NCI-H2196 treated with DMSO at 0.1 percent for 48 hours (cell line): Measurements from ENCODE around the gene ELAVL3.
A peak's percentile ranks its signal among the peaks of the same experiment; 100 is the strongest.
"Not testable (repeated sequence)": the region's sequence is repeated elsewhere in the genome, so short reads cannot be mapped to it uniquely, and the experiment has no call there.

Experiments
- DNase-seq: peaks from one replicate; lab custom pipeline; 2025; ENCODE audit not compliant: unreplicated experiment; lab: John Stamatoyannopoulos, UW

ELAVL3 gene

DNA sequence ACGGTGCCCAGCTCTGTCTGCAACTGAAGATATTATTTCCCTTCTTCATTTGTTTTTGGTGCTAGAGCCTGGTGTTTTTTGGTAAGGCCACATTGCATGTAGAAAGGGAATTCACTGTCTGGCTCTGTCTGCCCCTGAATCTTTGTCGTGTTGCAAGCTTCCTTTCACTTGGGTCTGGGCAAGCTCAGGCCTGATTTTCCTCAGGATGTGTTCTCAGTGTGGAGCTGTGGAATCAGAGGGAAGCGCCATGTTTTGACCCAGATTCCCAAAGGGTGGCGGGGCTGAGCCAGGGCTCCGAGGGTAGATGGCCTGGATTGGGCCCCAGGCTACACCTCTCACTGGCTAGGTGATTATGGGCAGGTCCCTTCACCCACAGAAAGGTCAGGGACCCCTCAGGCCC lies 36.8 kb downstream of the ELAVL3 start:
- DNase-seq: no peak

- DNase-seq: no peak
Measured at GRCh38 chr19:11437955-11438354, 42.9 kb downstream of the ELAVL3 start.

DNA sequence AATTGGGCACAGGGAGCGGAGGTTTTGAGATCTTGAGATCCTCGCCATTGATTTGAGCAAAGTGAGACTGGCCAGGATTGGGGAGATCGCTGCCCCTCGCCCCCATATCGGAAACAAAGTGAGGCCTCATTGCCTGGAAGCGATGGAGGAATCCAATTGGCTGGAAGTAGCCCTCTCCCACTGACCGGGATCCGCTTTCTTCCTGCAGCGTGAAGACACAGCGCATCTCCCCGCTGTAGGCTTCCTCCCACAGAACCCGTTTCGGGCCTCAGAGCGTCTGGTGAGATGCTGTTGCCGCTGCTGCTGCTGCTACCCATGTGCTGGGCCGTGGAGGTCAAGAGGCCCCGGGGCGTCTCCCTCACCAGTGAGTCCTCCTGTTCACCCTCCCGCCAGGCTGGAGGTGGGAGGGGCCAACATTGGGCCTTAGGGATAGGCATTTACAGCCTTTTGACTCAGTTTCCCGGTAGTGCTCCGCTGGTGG lies 45.0 kb downstream of the ELAVL3 start:
- no peak for DNase-seq

DNA sequence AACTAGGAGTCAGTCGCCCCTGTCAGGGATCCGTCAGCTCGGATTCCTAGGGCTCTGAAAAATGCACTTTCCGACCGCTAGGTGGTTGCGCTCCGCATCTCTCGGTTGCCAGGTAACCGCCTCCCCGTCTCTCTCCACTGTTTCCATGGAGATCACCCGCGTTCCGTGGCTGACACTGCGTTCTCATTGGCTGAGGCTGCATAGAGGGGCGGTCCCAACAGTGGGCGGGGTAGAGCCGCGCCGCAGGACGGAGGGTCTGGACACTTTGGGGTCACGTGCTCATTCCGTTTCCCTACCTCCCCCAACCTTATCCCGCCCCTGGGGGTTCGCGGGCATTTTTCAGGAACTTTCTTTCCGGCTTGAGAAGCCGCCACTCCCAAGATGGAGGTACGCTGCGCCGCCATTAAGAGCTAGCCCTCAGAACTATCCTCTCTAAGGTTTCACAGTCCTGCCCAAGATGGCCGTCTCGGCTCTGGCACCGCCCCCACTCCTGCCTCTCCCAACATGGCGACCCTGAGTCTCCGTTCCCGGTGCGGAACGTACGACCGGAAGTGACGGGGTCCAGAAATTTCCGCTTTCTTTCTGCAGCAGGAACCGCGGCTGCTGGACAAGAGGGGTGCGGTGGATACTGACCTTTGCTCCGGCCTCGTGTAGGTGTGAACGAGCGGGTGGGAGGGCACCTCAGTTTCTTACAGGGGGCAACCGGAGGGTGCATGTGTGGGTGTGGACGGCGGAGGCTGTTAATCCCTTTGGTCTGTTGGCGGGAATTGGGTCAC lies 45.6 kb downstream of the ELAVL3 start, which contains the start of the genes ODAD3 and PRKCSH:
ODAD3 (minus strand) TSS at position 65 of the 776 bp plus-strand sequence. CDS start 105 bp downstream, outside the sequence.
PRKCSH (plus strand) TSS at position 579 of the 776 bp plus-strand sequence. CDS start 483 bp downstream, outside the sequence.
- peak; percentile 100 for DNase-seq

DNA sequence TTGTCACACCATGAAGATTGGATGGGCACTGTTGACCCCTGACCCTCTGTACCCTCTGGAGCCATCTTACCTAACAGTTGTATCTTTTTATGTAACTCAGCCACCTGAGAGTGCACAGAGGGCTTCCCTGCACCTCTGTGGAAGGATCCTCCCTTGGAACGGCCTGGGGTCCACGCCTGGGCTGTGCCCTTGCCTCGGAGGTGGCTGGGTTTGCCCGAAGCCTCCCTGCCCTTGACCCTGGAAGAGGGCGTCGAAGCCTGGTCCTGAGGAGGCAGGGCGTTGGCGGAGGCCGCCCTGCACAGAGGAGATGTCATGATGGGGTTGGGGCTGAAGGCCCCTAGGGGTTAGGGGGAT lies 46.2 kb downstream of the ELAVL3 start:
- DNase-seq: no peak

- not testable (repeated sequence) for DNase-seq
Measured at GRCh38 chr19:11433526-11433925, 47.3 kb downstream of the ELAVL3 start.

- DNase-seq: no peak
Measured at GRCh38 chr19:11426656-11427055, 54.2 kb downstream of the ELAVL3 start.

- DNase-seq: no peak
Measured at GRCh38 chr19:11425719-11426457, 55.0 kb downstream of the ELAVL3 start.

- DNase-seq: no peak
Measured at GRCh38 chr19:11423791-11424181, 57.1 kb downstream of the ELAVL3 start.

- no peak for DNase-seq
Measured at GRCh38 chr19:11423164-11423790, 57.6 kb downstream of the ELAVL3 start.

GRCh38 chr19:11422163-11423065 lies 58.4 kb downstream of the ELAVL3 start:
- DNase-seq: no peak

DNA sequence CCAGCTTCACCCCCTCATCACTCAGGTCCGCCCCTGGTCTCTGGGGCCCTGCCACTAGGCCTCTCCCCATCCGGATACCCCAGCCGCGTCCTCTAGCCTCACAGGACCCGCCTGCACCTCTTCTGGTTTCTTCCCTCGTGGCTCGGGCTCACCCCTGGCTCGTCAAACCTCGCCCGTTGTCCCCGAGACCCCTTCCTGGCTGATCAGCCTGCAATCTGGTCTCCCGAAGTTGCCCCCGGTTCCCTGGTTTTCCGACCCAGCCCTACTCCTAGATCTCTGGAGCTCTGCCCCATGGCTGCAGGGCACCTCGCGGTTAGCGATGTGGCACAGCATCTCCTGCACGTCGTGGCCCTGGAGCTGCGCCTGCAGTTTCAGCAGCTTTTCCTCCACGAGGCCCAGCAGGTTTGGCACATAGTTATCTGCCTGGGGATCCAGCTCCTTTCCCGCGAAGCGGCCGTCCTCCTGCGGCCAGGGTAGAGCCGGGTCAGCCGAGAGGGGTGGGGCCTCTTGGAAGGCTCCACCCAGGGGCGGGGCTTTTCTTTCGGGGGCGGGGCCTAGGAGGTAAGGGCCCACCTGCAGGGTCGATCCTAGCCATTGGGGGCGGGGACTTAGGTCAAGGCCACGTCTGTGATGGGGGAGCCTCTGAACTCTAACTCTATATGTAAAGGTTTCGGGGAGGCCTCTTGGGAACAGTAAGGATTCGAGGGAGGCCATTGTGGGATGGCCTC lies 59.3 kb downstream of the ELAVL3 start:
- no peak for DNase-seq

DNA sequence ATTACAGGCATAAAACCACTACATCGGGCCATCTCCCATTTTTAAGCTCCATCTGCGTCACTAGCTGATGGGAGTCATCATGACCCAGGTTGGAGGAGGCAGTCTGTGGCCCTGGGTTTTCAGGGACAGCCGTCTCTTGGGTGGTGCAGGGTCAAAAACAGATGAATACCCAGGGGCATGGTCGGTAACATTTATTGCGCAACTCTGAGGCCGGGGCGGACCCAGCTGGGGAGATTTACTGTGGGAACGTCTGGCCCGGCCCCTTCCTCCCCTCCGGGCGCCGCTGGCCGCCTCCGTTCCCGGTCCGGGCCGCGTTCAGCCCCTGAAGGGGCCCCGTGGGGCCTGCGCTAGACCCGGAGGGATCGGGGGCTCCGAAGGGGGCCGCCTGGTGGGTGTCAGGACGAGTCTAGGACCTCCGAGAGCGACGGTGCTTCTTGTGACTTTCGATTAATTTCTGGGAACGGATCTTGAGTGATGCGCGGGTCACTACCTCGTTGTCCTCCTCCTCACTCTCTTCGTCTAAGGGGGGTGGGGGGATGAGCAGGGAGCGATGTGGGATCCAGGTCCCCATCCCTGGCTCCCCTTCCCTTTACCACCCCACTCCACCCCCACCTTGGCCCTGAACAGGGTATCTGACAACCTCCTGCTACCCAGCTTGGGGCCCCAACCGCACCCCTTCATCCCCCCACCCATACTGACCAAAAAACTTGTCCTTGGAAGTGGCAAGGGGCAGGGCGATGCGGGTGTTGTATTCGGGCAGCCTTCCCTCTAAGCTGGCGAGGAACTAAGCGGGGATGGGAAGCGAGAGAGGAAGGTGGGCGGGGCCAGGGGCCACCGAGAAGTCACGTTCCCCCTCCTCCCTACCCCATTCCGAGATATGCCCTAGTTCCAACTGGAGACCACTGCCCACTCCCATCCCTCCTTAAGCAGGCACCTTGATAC lies 60.1 kb downstream of the ELAVL3 start:
- no peak for DNase-seq

GRCh38 chr19:11418549-11419506 lies 62.0 kb downstream of the ELAVL3 start, which contains the start of gene RGL3:
TSS of gene RGL3 (minus strand) at chr19:11419314. CDS start at chr19:11419278, 36 bp downstream.
- DNase-seq: peak; percentile 54

- DNase-seq: no peak
Measured at GRCh38 chr19:11418094-11418548, 62.7 kb downstream of the ELAVL3 start.

GRCh38 chr19:11416346-11417052 lies 64.3 kb downstream of the ELAVL3 start:
- no peak for DNase-seq

GRCh38 chr19:11414544-11414943 lies 66.3 kb downstream of the ELAVL3 start:
- peak; percentile 14 for DNase-seq
